HL-60 (cell line): ENCODE results near the gene ANAPC10.

Source experiments
- CTCF ChIP-seq: IDR thresholded peaks from one replicate; pipeline ENCODE4 v1.5.1; 2011; ENCODE audit warnings: low read length, control low read depth, inconsistent platforms; ENCODE audit not compliant: insufficient read depth
- GABPA ChIP-seq: IDR thresholded peaks from 2 replicates; pipeline ENCODE4 v1.6.1; 2012; ENCODE audit warnings: low read depth
- POLR2AphosphoS5 ChIP-seq: IDR thresholded peaks from 2 replicates; pipeline ENCODE4 v1.6.1; 2012; ENCODE audit warnings: low read depth
- REST ChIP-seq: IDR thresholded peaks from 2 replicates; pipeline ENCODE4 v1.6.1; 2012; ENCODE audit warnings: low read depth; ENCODE audit not compliant: insufficient replicate concordance
- SPI1 ChIP-seq: IDR thresholded peaks from 2 replicates; pipeline ENCODE4 v1.6.1; 2012; ENCODE audit warnings: low read depth, mild to moderate bottlenecking, borderline replicate concordance

GRCh38 chr4:145083891-145084605 is 13.9 kb downstream of the ANAPC10 start:
- no peak for TF ChIP-seq REST
- TF ChIP-seq POLR2AphosphoS5 = no peak
- TF ChIP-seq CTCF = no peak
- TF ChIP-seq GABPA = no peak
- TF ChIP-seq SPI1 = no peak
